GM12873 (cell line): ENCODE results near the gene RDX.

Experiments used
- CTCF ChIP-seq: IDR thresholded peaks from 2 replicates; pipeline ENCODE4 v1.5.1; 2012; ENCODE audit warnings: low read depth, mild to moderate bottlenecking, moderate library complexity, low read length, control low read depth; ENCODE audit not compliant: insufficient read depth; ENCODE audit errors: missing control alignments

The RDX gene

GRCh38 chr11:110125632-110126031 is 170.8 kb downstream of the RDX start:
- no peak for TF ChIP-seq CTCF
